SIG-M5 treated with dmso at 0.1 percent for 504 hours (cell line): ENCODE measurements around the gene ZNF660.

Experiments used
- DNase-seq: peaks from one replicate; lab custom pipeline; 2025; ENCODE audit not compliant: unreplicated experiment; lab: John Stamatoyannopoulos, UW

ZNF660 gene

DNA sequence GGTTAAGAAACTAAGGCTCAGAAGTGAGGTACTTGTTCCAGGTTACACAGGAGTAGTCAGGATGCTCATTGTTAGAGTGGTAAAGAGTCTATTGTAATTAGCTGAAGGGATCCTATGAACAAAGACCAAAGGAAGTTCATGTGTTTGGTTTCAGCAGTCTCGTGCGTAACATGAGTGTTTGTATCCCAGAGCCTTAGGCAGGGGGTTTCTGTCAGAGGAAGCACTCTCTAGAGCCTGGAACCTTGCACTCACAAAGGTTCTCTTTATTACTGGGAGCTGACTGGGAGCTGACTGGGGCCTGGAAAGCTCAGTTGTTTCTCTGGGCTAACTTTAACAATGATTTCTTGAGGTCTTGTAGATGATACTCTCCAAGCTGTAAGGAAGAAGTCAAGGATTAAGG is 44.0 kb downstream of the ZNF660 start:
- DNase-seq, result no peak

DNA sequence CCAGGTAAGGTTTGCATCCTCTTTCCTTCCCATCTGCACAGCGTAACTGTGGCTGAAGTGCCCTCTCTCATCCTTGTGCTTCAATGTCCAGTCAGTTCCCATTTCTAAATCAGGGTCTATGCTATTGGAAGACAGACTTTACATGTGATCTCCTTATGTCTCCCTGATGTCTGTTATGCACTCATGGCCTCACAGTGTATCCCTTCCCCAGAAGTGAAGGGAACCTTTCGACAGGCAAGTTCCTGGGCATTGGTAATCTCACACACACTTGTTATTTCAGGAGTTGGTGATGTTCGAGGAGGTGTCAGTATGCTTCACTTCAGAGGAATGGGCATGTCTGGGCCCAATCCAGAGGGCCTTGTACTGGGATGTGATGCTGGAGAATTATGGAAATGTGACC is 47.4 kb downstream of the ZNF660 start:
- no peak for DNase-seq

GRCh38 chr3:44642337-44642736 is 57.6 kb downstream of the ZNF660 start:
- no peak for DNase-seq

GRCh38 chr3:44643024-44643423 is 58.3 kb downstream of the ZNF660 start:
- DNase-seq, result no peak

- DNase-seq, result no peak
Observed at GRCh38 chr3:44647771-44648170, 63.0 kb downstream of the ZNF660 start.

- DNase-seq, result peak; percentile 85
Observed at GRCh38 chr3:44648564-44649229, 63.9 kb downstream of the ZNF660 start, which contains the start of gene ZNF35. ZNF35 (plus strand) TSS chr3:44648732; CDS start chr3:44651068, 2,336 bp downstream.
